Stimulated activated CD8-positive, alpha-beta memory T cell treated with anti-CD3 and anti-CD28 coated beads, Interleukin-15, amount 100 ng/mL, for 1 hour (primary cell): Measurements from ENCODE around the gene COLQ.
"Not testable (repeated sequence)": the region's sequence is repeated elsewhere in the genome, so short reads cannot be mapped to it uniquely, and the experiment has no call there.

Experiments used
- DNase-seq: peaks from one replicate; pipeline ENCODE4 v3.0.0-alpha.2; 2020; ENCODE audit warnings: low read depth

Gene COLQ

GRCh38 chr3:15490158-15490557 is 31.3 kb downstream of the COLQ start:
- no peak for DNase-seq

DNA sequence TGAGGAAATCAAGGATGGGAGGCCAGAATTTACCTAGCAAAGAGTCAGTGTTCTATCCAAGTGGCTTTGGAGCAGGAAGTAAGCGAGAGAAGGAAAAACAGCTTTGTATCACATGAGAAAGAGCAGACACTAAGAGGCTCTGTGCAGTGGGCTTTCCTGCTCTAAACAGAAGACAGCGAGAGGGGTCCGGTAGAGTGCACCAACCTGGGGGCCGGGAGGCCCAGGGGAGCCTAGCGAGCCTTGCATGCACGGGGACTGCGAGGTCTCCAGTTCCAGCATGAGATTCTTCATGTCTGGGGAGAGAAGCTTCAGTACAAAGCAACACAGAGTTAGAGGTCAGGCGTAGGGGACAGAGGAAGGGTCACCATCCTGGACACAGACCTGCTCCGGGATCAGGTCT is 33.5 kb downstream of the COLQ start:
- no peak for DNase-seq

GRCh38 chr3:15486979-15487378 is 34.5 kb downstream of the COLQ start:
- no peak for DNase-seq

DNA sequence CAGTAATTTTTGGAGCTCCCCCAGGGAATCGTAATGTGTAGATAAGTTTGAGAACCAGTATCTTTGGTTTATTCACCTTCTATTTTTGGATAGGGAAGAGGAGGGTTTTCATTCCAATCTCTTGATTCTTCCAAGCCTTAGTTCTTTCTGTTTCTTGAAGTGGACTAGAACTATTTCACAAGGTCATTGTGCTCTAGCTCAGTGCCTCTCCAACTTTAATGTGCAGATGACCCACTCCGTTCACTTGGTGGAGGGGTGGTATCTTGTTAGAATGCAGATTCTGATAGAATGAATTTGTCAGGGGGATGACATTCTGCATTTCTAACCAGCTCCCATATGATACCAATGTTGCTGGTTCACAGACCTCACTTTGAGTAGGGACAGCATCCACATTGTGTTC is 35.5 kb downstream of the COLQ start:
- no peak for DNase-seq

DNA sequence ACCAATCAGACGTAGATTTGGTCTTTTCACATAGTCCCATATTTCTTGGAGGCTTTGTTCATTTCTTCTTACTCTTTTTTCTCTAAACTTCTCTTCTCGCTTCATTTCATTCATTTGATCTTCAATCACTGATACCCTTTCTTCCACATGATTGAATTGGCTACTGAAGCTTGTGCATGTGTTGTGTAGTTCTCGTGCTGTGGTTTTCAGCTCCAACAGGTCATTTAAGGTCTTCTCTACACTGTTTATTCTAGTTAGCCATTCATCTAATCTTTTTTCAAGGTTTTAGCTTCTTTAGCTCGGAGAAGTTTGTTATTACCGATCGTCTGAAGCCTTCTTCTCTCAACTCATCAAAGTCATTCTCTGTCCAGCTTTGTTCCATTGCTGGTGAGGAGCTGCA is 37.0 kb downstream of the COLQ start:
- not testable (repeated sequence) for DNase-seq

DNA sequence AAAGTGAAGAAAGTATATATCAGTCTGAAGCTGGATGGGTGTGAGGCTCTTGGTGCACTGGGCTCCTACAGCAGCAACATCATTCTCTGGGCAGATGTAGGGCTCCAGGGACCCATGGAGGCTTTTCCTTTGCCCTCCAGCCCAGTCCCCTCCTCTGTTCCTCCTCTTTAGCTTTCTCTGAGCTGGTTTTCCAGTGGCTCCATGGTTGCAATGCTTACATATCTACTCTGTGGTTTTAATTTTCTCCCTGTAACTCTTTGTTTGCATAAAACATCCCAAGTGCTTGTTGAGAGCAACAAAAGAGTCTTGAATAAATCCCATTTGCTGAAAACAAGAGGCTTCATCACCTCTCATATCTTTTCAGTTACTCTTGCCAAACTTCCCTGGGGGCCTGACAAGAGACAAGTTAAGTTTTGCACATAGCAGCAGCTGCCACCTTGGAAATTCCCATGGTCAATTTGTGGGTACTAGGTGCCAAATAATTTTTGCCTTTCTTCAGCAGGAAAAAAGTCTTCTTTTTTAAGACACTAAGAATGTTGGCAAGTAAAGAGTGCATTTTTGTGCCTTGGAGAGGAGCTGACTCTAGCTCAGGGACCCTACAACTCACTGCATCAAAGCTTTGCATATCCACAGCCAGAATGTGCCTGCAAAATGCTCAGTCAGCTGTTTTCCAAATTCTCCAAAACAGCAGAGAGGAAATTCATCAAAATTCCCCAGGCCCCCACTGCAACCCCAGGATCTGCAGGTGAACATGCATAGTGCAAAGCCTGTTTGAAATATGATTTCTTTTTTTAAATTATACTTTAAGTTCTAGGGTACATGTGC is 41.9 kb downstream of the COLQ start:
- DNase-seq, result no peak

GRCh38 chr3:15478640-15478979 is 42.9 kb downstream of the COLQ start:
- no peak for DNase-seq

DNA sequence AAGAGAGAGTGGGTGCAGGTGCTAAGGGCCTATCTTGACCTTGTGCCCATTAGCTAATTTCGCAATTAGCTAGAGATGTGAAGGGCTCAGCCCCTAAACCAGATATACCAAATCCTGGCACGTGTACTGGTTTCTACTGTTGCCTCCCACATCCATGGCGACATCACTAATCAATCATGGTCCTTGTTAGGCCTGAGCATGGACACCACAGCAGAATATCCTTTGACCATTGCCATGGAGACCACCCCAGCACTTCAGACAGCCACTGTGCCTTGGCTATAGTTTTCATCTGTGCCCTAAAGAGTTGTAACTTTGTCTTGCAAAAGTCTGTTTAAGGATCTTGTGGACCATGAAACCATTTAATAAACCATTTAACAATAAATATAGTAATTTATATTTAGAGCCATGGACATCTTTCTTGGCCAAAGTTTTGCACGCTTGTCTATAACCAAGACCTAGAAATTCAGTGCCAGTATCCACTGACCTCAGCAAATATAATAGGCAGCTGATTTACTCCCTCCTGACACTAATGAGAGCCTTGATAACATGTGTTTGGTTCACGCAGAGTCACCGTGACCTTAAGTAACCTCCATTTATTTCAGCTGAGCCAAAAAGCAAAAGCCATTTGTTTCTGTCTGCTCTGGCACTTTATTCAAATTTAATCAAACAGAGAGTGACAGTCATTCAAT is 43.4 kb downstream of the COLQ start:
- no peak for DNase-seq

DNA sequence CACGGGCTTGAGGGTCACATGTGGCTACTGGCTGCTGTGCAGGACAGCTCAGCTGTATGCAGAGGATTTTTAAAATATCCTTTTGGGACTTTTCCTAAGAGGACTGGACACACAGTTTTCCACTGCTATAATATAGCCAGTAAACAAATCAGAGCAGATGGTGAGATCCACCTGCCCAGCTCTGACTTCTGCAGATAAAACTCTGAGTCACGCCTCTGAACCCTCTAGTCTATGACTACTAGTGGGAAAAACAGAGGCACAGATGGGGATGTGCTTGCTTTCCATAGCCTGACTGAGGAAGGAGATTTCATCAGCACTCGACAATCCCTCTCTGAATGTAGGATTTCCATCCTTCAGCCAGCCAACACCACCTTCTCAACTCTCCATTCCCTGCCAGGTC is 45.1 kb downstream of the COLQ start:
- DNase-seq, result no peak

DNA sequence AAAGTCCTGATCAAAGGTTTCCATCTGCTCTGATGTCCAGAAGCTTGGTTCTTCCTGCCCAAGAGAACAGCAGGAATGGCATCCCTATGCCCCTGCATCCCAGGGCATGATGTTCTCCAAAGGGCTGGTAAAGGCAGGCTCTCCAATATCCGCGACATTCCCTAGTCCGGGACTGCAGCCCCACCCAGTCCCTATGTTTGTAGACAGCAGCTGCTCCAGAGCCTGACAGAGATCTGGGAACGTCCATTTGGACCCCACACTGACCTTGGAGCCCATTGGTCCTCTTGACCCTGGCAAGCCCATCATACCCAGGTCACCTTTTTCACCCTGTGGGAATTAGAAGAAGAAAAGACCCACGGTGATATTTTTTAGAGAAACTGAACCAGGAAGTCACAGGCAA is 46.3 kb downstream of the COLQ start:
- no peak for DNase-seq

DNA sequence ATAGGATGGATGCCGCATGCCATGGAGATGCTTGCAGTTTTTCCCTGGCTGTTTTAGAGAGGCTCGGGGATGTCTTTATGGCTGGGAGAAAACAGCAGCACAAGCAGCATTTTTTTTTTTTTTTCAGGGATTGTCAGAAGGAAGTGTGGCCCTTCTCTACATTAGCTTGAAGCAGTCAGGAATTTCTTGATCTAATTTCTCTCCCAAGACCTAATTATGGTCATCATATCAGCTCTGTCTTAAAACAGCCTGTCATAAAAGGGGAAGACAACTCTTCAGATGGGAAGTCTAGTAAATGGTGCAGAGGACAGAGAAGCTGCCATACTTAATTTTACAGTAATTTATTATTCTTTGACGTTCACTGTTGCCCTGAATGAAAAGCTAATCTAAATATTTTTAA is 49.6 kb downstream of the COLQ start:
- DNase-seq, result no peak

DNA sequence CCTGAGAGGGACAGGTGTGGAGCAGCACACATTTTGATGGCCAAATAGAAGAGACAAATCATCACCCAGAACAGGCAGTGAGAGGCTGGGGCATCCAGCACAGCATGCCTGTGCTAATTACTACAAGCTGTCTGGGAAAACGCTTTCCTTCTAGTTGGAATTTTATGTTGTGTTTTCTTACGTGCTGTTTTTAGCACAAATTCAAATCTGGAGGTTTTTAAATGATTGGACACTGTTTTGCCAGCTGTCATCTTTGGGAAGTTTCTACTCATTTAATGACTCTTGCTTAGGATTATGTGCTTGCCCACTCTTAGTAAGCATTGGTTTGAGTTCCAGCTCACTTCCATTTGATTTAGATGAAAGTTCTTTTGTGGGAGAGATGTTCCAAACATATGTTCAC is 50.7 kb downstream of the COLQ start:
- no peak for DNase-seq

- DNase-seq, result no peak
Observed at GRCh38 chr3:15470261-15470660, 51.2 kb downstream of the COLQ start.

GRCh38 chr3:15467227-15468181 is 54.0 kb downstream of the COLQ start:
- DNase-seq, result no peak

GRCh38 chr3:15465876-15466585 is 55.5 kb downstream of the COLQ start:
- DNase-seq, result no peak

- DNase-seq, result no peak
Observed at GRCh38 chr3:15462451-15462850, 59.1 kb downstream of the COLQ start.

- DNase-seq, result no peak
Observed at GRCh38 chr3:15460891-15461531, 60.5 kb downstream of the COLQ start.

DNA sequence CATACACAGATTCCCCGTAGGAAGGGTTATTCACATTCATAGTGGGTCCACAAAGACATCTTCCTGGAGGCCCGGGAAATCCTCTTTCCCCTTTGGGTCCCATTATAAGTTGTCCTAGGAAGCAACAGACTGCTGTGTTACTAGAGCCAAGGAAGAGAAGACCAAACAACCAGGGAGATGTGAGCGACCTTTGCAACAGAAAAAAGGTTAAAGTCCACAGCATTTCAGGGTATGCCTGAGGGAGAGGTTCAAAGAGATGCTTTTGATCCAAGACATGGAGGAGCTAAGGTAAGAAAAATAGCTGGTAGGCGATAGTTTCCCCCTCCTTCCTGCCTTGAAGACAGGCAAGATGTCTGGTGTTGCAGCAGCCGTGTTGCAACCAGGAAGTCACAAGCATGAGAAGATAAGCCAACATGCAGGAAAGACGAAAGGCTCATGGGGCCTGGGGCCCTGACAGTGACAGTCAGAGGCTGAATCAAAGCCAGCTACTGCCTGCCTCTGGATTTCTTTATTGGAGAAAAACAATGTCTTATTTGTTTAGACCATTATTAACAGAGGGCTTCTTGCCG is 63.2 kb downstream of the COLQ start:
- no peak for DNase-seq

DNA sequence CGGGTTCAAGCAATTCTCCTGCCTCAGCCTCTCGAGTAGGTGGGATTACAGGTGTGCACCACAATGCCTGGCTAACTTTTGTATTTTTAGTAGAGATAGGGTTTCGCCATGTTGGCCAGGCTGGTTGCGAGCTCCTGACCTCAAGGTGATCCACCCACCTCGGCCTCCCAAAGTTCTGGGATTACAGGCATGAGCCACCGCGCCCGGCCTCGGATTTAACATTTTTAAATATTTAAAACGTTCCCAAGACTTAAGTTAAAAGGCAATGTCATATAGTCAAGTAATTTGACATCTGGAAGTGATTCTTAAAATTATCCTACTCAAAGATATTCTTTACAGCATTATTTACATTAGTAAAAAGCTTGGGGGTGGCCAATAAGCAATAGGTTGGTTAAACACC is 64.6 kb downstream of the COLQ start:
- DNase-seq, result not testable (repeated sequence)

- no peak for DNase-seq
Observed at GRCh38 chr3:15456321-15456720, 65.2 kb downstream of the COLQ start.

DNA sequence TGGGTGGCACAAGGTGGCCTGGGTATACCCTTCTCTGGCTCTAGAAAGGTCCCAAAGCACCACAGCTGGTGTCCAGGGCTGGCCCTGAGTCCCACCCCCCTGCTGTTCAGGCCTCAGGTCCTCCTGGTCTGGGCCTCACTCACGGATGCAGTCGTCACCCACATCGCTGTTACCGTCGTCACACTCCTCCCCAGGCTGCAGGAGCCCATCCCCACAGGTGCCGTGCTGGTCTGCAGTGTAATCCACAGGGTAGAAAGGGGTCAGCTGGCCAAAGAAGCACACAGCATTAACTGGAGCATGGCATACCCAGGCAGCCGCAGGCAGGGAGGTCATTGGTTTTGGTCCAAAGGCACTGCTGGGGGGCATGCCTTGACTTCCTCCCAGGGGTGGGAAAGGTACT is 65.8 kb downstream of the COLQ start:
- DNase-seq, result no peak
